ENCODE measurements around the gene CDK9. TPM values are rescaled to one million over a fixed set of nuclear protein-coding genes. Genes with fewer than 3 reads are reported as not detected.

The CDK9 gene
- total RNA-seq, 1 donor from 2014 or later = 75.0 TPM

DNA sequence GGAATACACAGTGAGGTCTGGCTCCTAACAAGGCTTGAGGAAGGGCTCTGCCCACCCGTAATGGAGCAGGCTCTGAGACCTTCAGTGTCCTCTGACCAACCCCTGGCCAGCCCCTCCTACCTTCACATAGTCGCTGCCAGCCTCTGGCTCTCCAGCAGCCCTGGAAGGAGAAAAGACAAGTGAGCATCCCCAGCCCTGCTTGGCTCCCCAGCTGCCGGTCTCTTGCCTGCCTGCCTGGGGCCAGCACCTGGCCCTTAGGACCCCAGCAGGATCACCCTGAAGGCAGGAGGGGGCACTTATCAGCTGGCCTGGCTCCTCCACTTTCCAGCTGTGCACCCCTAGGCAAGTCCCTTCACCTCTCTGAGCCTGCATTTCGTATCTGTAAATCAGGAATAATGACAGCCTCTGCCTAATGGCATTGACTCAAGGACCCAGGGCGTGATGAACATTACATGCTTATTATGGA is 24.3 kb upstream of the CDK9 start:
- DNase-seq (ENCODE audit: low read depth in 2 of 2) = no peak

DNA sequence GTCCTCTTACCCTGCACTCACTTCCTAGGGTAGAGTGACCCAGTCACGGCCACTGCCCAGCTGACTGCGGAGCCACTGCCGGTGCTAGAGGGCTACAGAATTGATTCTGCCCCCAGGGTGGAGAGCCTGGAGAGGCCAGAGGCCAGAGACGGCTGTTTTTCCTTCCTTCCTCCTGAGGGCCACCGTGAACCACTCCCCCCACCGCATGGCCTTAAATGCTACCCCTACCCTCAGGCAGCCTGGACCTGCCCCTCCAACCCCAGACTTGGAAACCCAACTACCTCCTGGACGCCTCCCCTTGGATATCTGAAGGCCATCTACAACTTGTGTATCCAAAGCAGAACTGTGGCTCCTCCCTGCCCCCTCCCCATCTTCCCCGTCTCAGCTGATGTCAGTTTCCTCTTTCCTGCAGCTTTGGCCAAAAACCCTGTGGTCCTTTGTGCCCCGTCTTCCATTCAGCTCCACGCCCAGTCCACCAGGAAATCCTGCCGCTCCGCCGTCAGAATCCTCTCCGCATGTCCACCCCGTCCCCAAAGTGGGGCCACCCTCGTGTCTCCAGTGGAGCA is 23.6 kb upstream of the CDK9 start:
- DNase-seq (ENCODE audit: low read depth in 2 of 2) = peak in 1 of 2 donors; percentile 71

DNA sequence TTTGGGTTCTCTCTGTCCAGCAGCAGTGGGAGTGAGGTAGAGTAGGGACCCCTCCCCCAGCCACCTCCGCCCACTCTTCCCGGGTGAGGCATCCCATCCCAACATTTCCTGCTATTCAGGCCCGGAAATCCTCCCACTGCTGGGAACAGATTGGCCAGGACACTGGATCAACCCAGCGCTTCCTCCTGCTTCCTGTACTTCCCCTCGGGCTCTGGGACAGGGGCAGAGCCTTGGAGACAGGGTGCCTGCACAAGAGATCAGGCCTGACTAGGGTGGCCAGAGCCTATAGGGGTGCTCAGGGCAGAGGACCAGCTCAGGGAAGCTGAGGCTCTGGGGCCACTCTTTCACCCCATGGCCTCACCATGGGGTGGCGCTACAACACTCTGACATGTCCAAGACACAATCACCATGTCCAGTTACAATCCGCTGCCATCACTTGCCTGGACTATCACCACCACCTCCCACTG is 21.9 kb upstream of the CDK9 start:
- DNase-seq (ENCODE audit: low read depth in 2 of 2) = peak; percentile 77 to 89

- no peak for DNase-seq (ENCODE audit: low read depth in 2 of 2)
Observed at GRCh38 chr9:127765418-127765817, 20.4 kb upstream of the CDK9 start.

- peak in 1 of 2 donors; percentile 42 for DNase-seq (ENCODE audit: low read depth in 2 of 2)
Observed at GRCh38 chr9:127767410-127767809, 18.4 kb upstream of the CDK9 start.

DNA sequence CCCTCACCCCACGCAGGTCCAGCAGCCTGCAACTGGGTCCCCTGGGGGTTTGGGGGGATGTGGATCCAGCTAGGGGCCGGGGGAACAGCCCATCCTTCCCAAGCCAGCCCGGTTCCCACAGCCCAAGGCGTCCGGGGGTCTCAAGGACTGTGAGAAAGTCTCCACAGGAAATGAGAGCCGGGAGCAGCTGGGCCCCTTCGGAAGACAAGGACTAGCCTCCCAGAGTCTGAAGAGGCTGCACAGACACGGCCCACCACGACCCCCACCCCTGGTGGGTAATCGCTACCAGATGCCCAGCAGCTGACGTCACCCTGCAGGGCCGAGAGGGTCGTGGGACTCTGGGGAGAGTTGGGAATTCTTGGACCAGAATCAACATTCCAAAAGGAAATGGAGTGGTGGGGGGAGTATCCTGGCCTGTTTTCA is 17.9 kb upstream of the CDK9 start:
- DNase-seq (ENCODE audit: low read depth in 2 of 2) = peak; percentile 70 to 92

GRCh38 chr9:127768698-127769097 is 17.1 kb upstream of the CDK9 start:
- DNase-seq (ENCODE audit: low read depth in 2 of 2) = peak in 1 of 2 donors; percentile 56

- DNase-seq (ENCODE audit: low read depth in 2 of 2) = no peak
Observed at GRCh38 chr9:127769101-127769500, 16.7 kb upstream of the CDK9 start.

DNA sequence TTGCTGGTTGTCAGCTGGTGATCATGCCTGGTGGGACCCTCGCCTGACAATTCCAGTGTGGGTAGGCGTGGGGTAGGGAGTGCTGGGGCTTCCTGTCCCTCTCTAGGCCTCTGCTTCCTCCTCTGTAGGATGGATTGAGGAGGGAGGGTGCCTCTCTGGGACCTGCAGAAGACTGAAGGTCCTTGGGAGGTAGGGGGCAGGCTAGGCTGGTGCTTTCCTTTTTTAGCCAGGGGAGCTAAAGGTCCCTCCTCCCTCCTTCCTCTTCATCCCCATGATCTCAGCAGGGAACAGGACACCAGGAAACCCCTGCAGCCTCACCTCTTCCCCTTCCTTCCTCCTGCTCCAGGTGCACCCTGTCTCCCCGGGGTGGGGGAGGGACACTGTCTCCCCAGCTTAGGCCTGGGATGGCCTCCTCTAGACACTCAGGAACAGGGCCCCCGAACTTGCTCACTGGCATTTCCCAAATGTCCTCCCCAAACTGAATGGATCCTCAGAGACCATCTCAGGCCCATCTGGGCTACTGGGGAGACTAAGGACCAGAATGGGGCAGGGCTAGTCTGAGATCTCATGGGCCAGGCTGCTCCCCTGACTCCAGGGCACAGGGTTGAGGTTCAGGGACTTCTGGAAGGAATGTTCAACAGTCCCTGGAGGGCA is 15.8 kb upstream of the CDK9 start:
- DNase-seq (ENCODE audit: low read depth in 2 of 2) = peak; percentile 85 to 92

GRCh38 chr9:127770583-127770904 is 15.3 kb upstream of the CDK9 start:
- no peak for DNase-seq (ENCODE audit: low read depth in 2 of 2)

DNA sequence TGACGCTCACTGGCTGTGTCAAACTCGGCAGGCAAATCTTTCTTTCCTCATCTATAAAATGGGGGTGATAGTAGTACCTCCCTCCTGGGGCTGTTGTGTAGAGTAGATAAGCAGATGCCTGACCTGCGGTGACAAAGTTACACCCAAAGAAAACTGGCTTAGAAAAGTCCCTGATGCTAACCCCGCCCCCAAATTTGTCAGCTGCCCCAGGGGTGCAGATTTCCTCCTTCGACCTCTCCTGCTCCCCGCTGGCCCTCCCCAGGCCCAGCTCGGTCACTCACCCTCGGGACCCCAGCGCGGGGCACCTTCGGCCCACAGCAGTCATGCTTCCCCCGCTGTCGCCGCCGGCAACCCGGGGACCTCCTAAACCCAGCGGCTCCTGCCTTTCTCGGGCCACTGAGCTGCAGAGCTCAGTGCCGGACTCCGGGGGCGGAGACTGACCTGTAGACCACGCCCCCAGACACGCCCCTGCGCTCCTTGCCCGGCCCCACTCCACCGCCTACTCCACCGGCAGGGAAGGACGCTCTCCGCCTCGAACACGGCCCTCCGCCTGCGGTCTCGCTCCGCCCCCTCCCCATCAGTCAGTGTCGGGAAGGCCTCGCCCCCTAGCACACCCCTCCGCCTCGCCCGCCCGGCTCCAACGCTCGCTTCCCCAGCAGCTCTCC is 14.8 kb upstream of the CDK9 start:
- DNase-seq (ENCODE audit: low read depth in 2 of 2) = peak; percentile 96 to 99

GRCh38 chr9:127771570-127772189 is 14.2 kb upstream of the CDK9 start:
- DNase-seq (ENCODE audit: low read depth in 2 of 2) = no peak

- DNase-seq (ENCODE audit: low read depth in 2 of 2) = no peak
Observed at GRCh38 chr9:127772603-127773002, 13.2 kb upstream of the CDK9 start.

DNA sequence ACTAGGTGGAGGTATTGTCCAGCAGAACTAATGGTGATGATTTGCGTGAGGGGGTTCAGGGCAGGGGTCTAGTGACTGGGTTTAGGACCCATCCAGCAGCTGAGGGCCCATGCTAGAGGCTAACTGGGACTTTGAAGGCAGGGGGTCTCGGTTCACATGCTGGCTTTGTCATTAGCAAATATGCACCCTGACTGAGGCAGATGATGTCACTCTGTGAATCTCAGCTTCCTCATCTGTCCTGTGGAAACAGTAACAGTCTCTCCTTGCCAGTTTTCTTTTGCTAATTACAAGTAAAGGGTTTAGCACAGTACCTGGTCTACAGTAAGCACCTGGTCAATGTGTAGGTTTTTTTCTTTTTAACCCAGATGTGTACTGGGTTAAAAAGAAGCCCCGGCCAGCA is 12.6 kb upstream of the CDK9 start:
- DNase-seq (ENCODE audit: low read depth in 2 of 2) = no peak

DNA sequence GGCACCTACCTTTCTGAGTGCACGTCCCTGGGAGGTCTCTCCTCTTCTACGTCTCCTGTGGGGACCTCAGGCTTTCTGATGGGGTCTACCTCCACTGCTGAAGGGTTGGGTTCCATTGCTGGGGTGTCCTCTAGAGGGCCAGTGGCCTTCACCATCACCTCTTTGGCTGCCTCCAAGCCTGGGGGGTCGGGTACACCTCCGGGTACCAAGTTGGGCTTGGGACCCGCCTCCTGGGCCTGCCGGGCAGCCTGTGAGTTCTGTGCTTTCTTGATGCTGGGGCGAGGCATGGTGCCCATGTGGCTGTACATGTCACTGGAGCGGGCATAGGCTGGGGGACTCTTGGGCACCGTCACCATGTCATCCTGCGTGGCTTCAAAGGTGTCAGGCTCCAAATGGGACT is 11.9 kb upstream of the CDK9 start:
- DNase-seq (ENCODE audit: low read depth in 2 of 2) = no peak

DNA sequence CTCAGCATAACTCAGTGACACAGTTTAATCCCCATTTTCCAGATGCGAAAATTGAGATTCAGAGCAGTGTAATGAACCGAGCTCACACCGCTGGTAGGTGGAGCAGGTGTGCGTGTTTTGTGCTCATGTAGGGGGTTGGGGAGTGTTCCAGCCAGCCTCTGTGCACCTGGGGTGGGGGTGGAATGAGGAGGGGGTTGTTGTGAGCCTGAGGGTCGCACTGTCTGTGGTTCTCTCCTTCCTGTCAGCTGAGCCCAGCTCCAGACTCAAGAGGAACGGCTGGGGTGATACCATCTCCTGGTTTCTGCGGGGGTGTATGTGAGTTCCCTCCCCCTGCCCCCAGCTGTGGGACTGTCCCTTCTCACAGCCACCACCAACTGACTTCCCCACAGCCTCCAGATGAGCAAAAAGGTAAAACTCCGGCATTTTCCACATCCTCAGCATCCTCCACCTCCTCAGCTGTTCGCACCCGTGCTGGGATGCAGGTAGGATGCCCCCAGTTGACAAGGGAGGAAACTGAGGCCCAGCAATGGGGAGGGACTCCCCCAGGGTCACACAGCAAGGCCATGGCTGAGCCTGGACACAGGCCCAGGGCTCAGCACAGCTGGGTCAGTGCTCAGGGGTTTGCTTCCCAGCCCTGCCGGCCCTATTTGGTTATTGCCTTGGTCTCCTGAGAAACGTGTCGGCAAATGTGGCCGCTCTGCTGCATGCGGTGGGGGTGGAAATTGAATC is 9.5 kb upstream of the CDK9 start:
- no peak for DNase-seq (ENCODE audit: low read depth in 2 of 2)

- DNase-seq (ENCODE audit: low read depth in 2 of 2) = no peak
Observed at GRCh38 chr9:127776924-127777289, 8.9 kb upstream of the CDK9 start.

GRCh38 chr9:127777368-127777980 is 8.4 kb upstream of the CDK9 start:
- no peak for DNase-seq (ENCODE audit: low read depth in 2 of 2)

- no peak for DNase-seq (ENCODE audit: low read depth in 2 of 2)
Observed at GRCh38 chr9:127778280-127779135, 7.3 kb upstream of the CDK9 start, which contains the start of gene SH2D3C. Gene SH2D3C (minus strand): TSS chr9:127778666. CDS start chr9:127778627, 39 bp downstream.
